ENCODE results near the gene CALCOCO1. TPM values are rescaled to one million over a fixed set of nuclear protein-coding genes. Genes with fewer than 3 reads are reported as not detected.

Gene CALCOCO1
- total and polyA plus RNA-seq, 2 of the 8 experiments (the other 6 are each of a cell fraction or from before 2014, with no cell fraction given) = 20.3 to 39.3 TPM

GRCh38 chr12:53738406-53739213, 11.4 kb upstream of the CALCOCO1 start (continued):
- TF ChIP-seq JUND (IDR thresholded peaks at IDR 0.05; ENCODE audit: low read length) (no peak), NRF1 (IDR thresholded peaks at IDR 0.05; ENCODE audit: low read depth, low read length) (no peak), RNF2 (IDR thresholded peaks at IDR 0.05; ENCODE audit: borderline replicate concordance, low read depth, low read length, missing control alignments, poor library complexity, severe bottlenecking) (peak; percentile 42), SAP30 (IDR thresholded peaks at IDR 0.05; ENCODE audit: insufficient read depth, insufficient replicate concordance, low read length) (no peak), MAFK (IDR thresholded peaks at IDR 0.05; ENCODE audit: low read depth, low read length) (no peak), YY1 (IDR thresholded peaks at IDR 0.05; ENCODE audit: low read depth, low read length) (no peak), JUN (IDR thresholded peaks at IDR 0.05; ENCODE audit: low read depth, low read length) (no peak), BCL11A (IDR thresholded peaks at IDR 0.05; ENCODE audit: low read depth in 2 of 2, low read length in 2 of 2) (no peak), SIX5 (IDR thresholded peaks at IDR 0.05; ENCODE audit: low read depth, low read length) (no peak)
